T-helper 17 cell (primary cell): ENCODE measurements around the gene EPB41L4A. TPM values are rescaled to one million over a fixed set of nuclear protein-coding genes. Genes with fewer than 3 reads are reported as not detected.
"Not testable (repeated sequence)": the region's sequence is repeated elsewhere in the genome, so short reads cannot be mapped to it uniquely, and the experiment has no call there.

ENCODE experiments used
- ATAC-seq: fragments of 150-1000 bp; cut with Tn5 transposase; 2 replicates; pipeline ENCODE4 v1.10.0; 2021; ENCODE audit warnings: mild to moderate bottlenecking, moderate library complexity
- DNase-seq, 3 donors: peaks; one replicate each; pipeline versions ENCODE4 v3.0.0 to v3.0.0-alpha.2; 2020 to 2021
- H3K9me3 ChIP-seq: one replicate; pipeline ENCODE4 v1.7.0; 2013; ENCODE audit warnings: low read length, mild to moderate bottlenecking; ENCODE audit not compliant: control insufficient read depth, poor library complexity, severe bottlenecking
- H3K27ac Mint-ChIP-seq: one replicate; pipeline ENCODE4 v1.8.0; 2022; ENCODE audit warnings: mild to moderate bottlenecking, moderate library complexity, mixed read lengths
- H3K27me3 Mint-ChIP-seq: one replicate; pipeline ENCODE4 v1.8.0; 2022; ENCODE audit warnings: mixed read lengths
- H3K36me3 Mint-ChIP-seq: one replicate; pipeline ENCODE4 v1.8.0; 2022; ENCODE audit warnings: low read depth, mixed read lengths
- H3K4me1 Mint-ChIP-seq: one replicate; pipeline ENCODE4 v1.8.0; 2022; ENCODE audit warnings: mild to moderate bottlenecking, mixed read lengths
- H3K4me3 Mint-ChIP-seq: one replicate; pipeline ENCODE4 v1.8.0; 2022; ENCODE audit warnings: mild to moderate bottlenecking, moderate library complexity, mixed read lengths
- total RNA-seq, 4 donors: library from RNA in 2 of 4; stranded (reverse) in 2 of 4; gene quantifications; one replicate each; pipeline ENCODE4 v1.2.3 and lab custom pipeline; 2022 to 2026

The EPB41L4A gene
- total RNA-seq, 2 donors from 2014 or later, result 0.50 to 1.4 TPM

- no peaks in the 10 kb centered on the region for H3K4me1 Mint-ChIP-seq
- DNase-seq, result no peak
- no peaks in the 10 kb centered on the region for H3K36me3 Mint-ChIP-seq
- peaks cover 13% of the 10 kb centered on the region for H3K27me3 Mint-ChIP-seq
- ATAC-seq, result no peak
- no peaks in the 10 kb centered on the region for H3K9me3 ChIP-seq
- no peak overlapping the region for H3K27ac Mint-ChIP-seq
- H3K4me3 Mint-ChIP-seq, result no peak overlapping the region
Measured at GRCh38 chr5:112367400-112367799, 51.7 kb downstream of the EPB41L4A start.

GRCh38 chr5:112366987-112367386, 52.1 kb downstream of the EPB41L4A start:
- Mint-ChIP-seq H3K27ac (no peak overlapping the region), H3K27me3 (peaks cover 9% of the 10 kb centered on the region), H3K4me3 (no peak overlapping the region), H3K4me1 (no peaks in the 10 kb centered on the region), H3K36me3 (no peaks in the 10 kb centered on the region)
- DNase-seq (no peak), ATAC-seq (no peak)
- H3K9me3 ChIP-seq, result no peaks in the 10 kb centered on the region

GRCh38 chr5:112360740-112361139, 58.3 kb downstream of the EPB41L4A start:
- ATAC-seq, H3K4me1 Mint-ChIP-seq, H3K27ac Mint-ChIP-seq, DNase-seq, H3K27me3 Mint-ChIP-seq, H3K36me3 Mint-ChIP-seq, H3K9me3 ChIP-seq, H3K4me3 Mint-ChIP-seq: not testable (repeated sequence)

GRCh38 chr5:112356178-112356956, 62.7 kb downstream of the EPB41L4A start:
- ATAC-seq (no peak), DNase-seq (no peak)
- Mint-ChIP-seq H3K27me3 (no peaks in the 10 kb centered on the region), H3K4me3 (no peak overlapping the region), H3K4me1 (no peaks in the 10 kb centered on the region), H3K27ac (no peak overlapping the region), H3K36me3 (peaks cover 2% of the 10 kb centered on the region)
- H3K9me3 ChIP-seq, result no peaks in the 10 kb centered on the region

GRCh38 chr5:112355058-112355685, 63.9 kb downstream of the EPB41L4A start:
- no peak for DNase-seq
- Mint-ChIP-seq H3K27me3 (no peaks in the 10 kb centered on the region), H3K27ac (no peak overlapping the region), H3K4me3 (no peak overlapping the region), H3K4me1 (no peaks in the 10 kb centered on the region), H3K36me3 (peaks cover 2% of the 10 kb centered on the region)
- ATAC-seq, result no peak
- no peaks in the 10 kb centered on the region for H3K9me3 ChIP-seq

GRCh38 chr5:112353678-112354077, 65.4 kb downstream of the EPB41L4A start:
- Mint-ChIP-seq H3K27ac (no peak overlapping the region), H3K36me3 (peaks cover 2% of the 10 kb centered on the region), H3K4me1 (no peaks in the 10 kb centered on the region), H3K27me3 (no peaks in the 10 kb centered on the region), H3K4me3 (no peak overlapping the region)
- DNase-seq (no peak), ATAC-seq (no peak)
- H3K9me3 ChIP-seq, result no peaks in the 10 kb centered on the region

GRCh38 chr5:112351225-112351624, 67.9 kb downstream of the EPB41L4A start:
- H3K27me3 Mint-ChIP-seq, result no peaks in the 10 kb centered on the region
- ATAC-seq (no peak), DNase-seq (no peak)
- no peak overlapping the region for H3K27ac Mint-ChIP-seq
- H3K4me1 Mint-ChIP-seq, result no peaks in the 10 kb centered on the region
- no peak overlapping the region for H3K4me3 Mint-ChIP-seq
- peaks cover 2% of the 10 kb centered on the region for H3K36me3 Mint-ChIP-seq
- H3K9me3 ChIP-seq, result no peaks in the 10 kb centered on the region

GRCh38 chr5:112350626-112351025, 68.5 kb downstream of the EPB41L4A start:
- Mint-ChIP-seq H3K4me1 (no peaks in the 10 kb centered on the region), H3K36me3 (peaks cover 2% of the 10 kb centered on the region), H3K27me3 (no peaks in the 10 kb centered on the region), H3K27ac (no peak overlapping the region), H3K4me3 (no peak overlapping the region)
- no peaks in the 10 kb centered on the region for H3K9me3 ChIP-seq
- DNase-seq, result no peak
- no peak for ATAC-seq

GRCh38 chr5:112349371-112349770, 69.7 kb downstream of the EPB41L4A start:
- no peak overlapping the region for H3K4me3 Mint-ChIP-seq
- no peak for ATAC-seq
- no peak for DNase-seq

GRCh38 chr5:112348915-112349314, 70.2 kb downstream of the EPB41L4A start:
- no peak for ATAC-seq
- Mint-ChIP-seq H3K36me3 (peaks cover 2% of the 10 kb centered on the region), H3K27me3 (no peaks in the 10 kb centered on the region)

More at GRCh38 chr5:112349371-112349770, 69.7 kb downstream of the EPB41L4A start:
- Mint-ChIP-seq H3K36me3 (peaks cover 2% of the 10 kb centered on the region), H3K4me1 (no peaks in the 10 kb centered on the region), H3K27me3 (no peaks in the 10 kb centered on the region), H3K27ac (no peak overlapping the region)
- no peaks in the 10 kb centered on the region for H3K9me3 ChIP-seq

GRCh38 chr5:112348387-112348786, 70.7 kb downstream of the EPB41L4A start:
- Mint-ChIP-seq H3K27ac (no peak overlapping the region), H3K36me3 (peaks cover 2% of the 10 kb centered on the region), H3K4me3 (no peak overlapping the region), H3K27me3 (no peaks in the 10 kb centered on the region), H3K4me1 (no peaks in the 10 kb centered on the region)
- H3K9me3 ChIP-seq, result no peaks in the 10 kb centered on the region
- ATAC-seq (no peak), DNase-seq (no peak)

More at GRCh38 chr5:112348915-112349314, 70.2 kb downstream of the EPB41L4A start:
- H3K9me3 ChIP-seq, result no peaks in the 10 kb centered on the region
- no peak overlapping the region for H3K4me3 Mint-ChIP-seq
- no peak for DNase-seq
- H3K27ac Mint-ChIP-seq, result no peak overlapping the region
- H3K4me1 Mint-ChIP-seq, result no peaks in the 10 kb centered on the region

- Mint-ChIP-seq H3K27ac (no peak overlapping the region), H3K4me3 (no peak overlapping the region), H3K27me3 (no peaks in the 10 kb centered on the region), H3K4me1 (no peaks in the 10 kb centered on the region), H3K36me3 (no peaks in the 10 kb centered on the region)
- H3K9me3 ChIP-seq, result no peaks in the 10 kb centered on the region
- DNase-seq, result no peak
- no peak for ATAC-seq
Measured at GRCh38 chr5:112346411-112347044, 72.5 kb downstream of the EPB41L4A start.

- Mint-ChIP-seq H3K27me3 (peaks cover 17% of the 10 kb centered on the region), H3K4me3 (no peak overlapping the region), H3K36me3 (peaks cover 5% of the 10 kb centered on the region), H3K27ac (no peak overlapping the region), H3K4me1 (no peaks in the 10 kb centered on the region)
- no peak for DNase-seq
- no peak for ATAC-seq
- no peaks in the 10 kb centered on the region for H3K9me3 ChIP-seq
Measured at GRCh38 chr5:112344540-112344939, 74.5 kb downstream of the EPB41L4A start.
